B cell (primary cell): Measurements from ENCODE around the gene ZFP1. TPM values are rescaled to one million over a fixed set of nuclear protein-coding genes. Genes with fewer than 3 reads are reported as not detected.

Experiments
- ATAC-seq: fragments of 200-7000 bp; cut with Tn5 transposase; one replicate; pipeline ENCODE4 v1.10.0; 2021; ENCODE audit warnings: low read depth, mild to moderate bottlenecking, moderate number of reproducible peaks, moderate library complexity
- CTCF ChIA-PET: fragments of 350-600 bp; sonication (Branson Sonifier 250); formaldehyde crosslinking; loops from one replicate; lab custom pipeline; 2021; ENCODE audit warnings: antibody characterized with exemption, inconsistent platforms; lab: Charles Lee
- POLR2A ChIA-PET: fragments of 350-600 bp; sonication (Branson Sonifier 250); formaldehyde crosslinking; loops from one replicate; lab custom pipeline; 2021; ENCODE audit warnings: antibody characterized with exemption; lab: Charles Lee
- DNase-seq: peaks from one replicate; pipeline ENCODE4 v3.0.0; 2013
- H2AFZ ChIP-seq: 2 replicates; pipeline ENCODE4 v1.6.1; 2012; ENCODE audit warnings: mild to moderate bottlenecking, low read depth, low read length; ENCODE audit not compliant: insufficient read depth, poor library complexity, severe bottlenecking
- H3K27ac ChIP-seq, 2 donors: 1 replicate in 1 of 2; 2 replicates in 1 of 2; pipeline ENCODE4 v1.5.1; 2012 to 2013; ENCODE audit warnings: low read length in 2 of 2, mild to moderate bottlenecking in 2 of 2, moderate library complexity in 1 of 2
- H3K27me3 ChIP-seq, 4 experiments: fragments of 200-600 bp in 1 of 4; sonication (generic) in 1 of 4; replicated peaks in 1 of 4; 1 replicate in 2 of 4; 2 replicates in 2 of 4; pipeline versions ENCODE4 v1.6.1 to v1.7.0; 2013 to 2016; ENCODE audit warnings: low read length in 3 of 4, mild to moderate bottlenecking in 2 of 4, mixed read lengths in 1 of 4, moderate library complexity in 1 of 4; ENCODE audit not compliant: insufficient read depth in 4 of 4, control insufficient read depth in 3 of 4; ENCODE audit errors: control extremely low read depth in 1 of 4
- H3K36me3 ChIP-seq, 2 experiments: replicated peaks in 1 of 2; 1 replicate in 1 of 2; 2 replicates in 1 of 2; pipeline versions ENCODE4 v1.6.1 to v1.7.1; 2013; ENCODE audit warnings: low read length in 1 of 2; ENCODE audit not compliant: insufficient read depth in 2 of 2, control insufficient read depth in 1 of 2; ENCODE audit errors: control extremely low read depth in 1 of 2, extremely low read depth in 1 of 2
- H3K4me1 ChIP-seq, 2 donors: fragments of 200-600 bp in 1 of 2; sonication (generic) in 1 of 2; 1 replicate in 1 of 2; 2 replicates in 1 of 2; pipeline versions ENCODE4 v1.5.1 to v1.6.1; 2013 to 2017; ENCODE audit warnings: low read length in 2 of 2; ENCODE audit not compliant: control insufficient read depth in 2 of 2, insufficient read depth in 2 of 2
- H3K4me2 ChIP-seq: replicated peaks from 2 replicates; pipeline ENCODE3; 2012; ENCODE audit warnings: mild to moderate bottlenecking, low read depth, low read length; ENCODE audit not compliant: poor library complexity, severe bottlenecking
- H3K4me3 ChIP-seq, 5 experiments: fragments of 200-600 bp in 1 of 5; sonication (generic) in 1 of 5; 1 replicate in 3 of 5; 2 replicates in 2 of 5; pipeline versions ENCODE4 v1.5.1 to v1.7.0; 2011 to 2016; ENCODE audit warnings: low read length in 4 of 5, mild to moderate bottlenecking in 4 of 5, low read depth in 2 of 5, control low read depth in 1 of 5, moderate library complexity in 1 of 5; ENCODE audit not compliant: insufficient read depth in 1 of 5; ENCODE audit errors: control extremely low read depth in 1 of 5, extremely low read depth in 1 of 5
- H3K79me2 ChIP-seq: fragments of 200-600 bp; sonication (generic); one replicate; pipeline ENCODE4 v1.6.0; 2016; ENCODE audit warnings: low read length; ENCODE audit not compliant: control insufficient read depth, insufficient read depth
- H3K9ac ChIP-seq: fragments of 200-600 bp; sonication (generic); 2 replicates; pipeline ENCODE4 v1.6.1; 2017; ENCODE audit warnings: mild to moderate bottlenecking, low read length, moderate library complexity
- H3K9me3 ChIP-seq, 3 donors: one replicate each; pipeline versions ENCODE4 v1.6.1 to v1.7.1; 2013; ENCODE audit warnings: low read length in 2 of 3; ENCODE audit not compliant: control insufficient read depth in 2 of 3, insufficient read depth in 1 of 3; ENCODE audit errors: control extremely low read depth in 1 of 3
- H4K20me1 ChIP-seq: 2 replicates; pipeline ENCODE4 v1.6.0; 2012; ENCODE audit warnings: mild to moderate bottlenecking, low read length; ENCODE audit not compliant: insufficient read depth, control insufficient read depth, poor library complexity, severe bottlenecking
- H3K27ac Mint-ChIP-seq: one replicate; pipeline ENCODE4 v1.8.0; 2021; ENCODE audit warnings: mixed read lengths
- H3K27me3 Mint-ChIP-seq: one replicate; pipeline ENCODE4 v1.8.0; 2021; ENCODE audit warnings: mixed read lengths
- H3K4me1 Mint-ChIP-seq: one replicate; pipeline ENCODE4 v1.8.0; 2021; ENCODE audit warnings: mixed read lengths
- H3K4me3 Mint-ChIP-seq: one replicate; pipeline ENCODE4 v1.8.0; 2021; ENCODE audit warnings: mixed read lengths
- H3K9me3 Mint-ChIP-seq: one replicate; pipeline ENCODE4 v1.8.0; 2022; ENCODE audit warnings: mixed read lengths; ENCODE audit not compliant: insufficient read depth
- EZH2 ChIP-seq: IDR thresholded peaks from 2 replicates; pipeline ENCODE4 v1.6.1; 2012; ENCODE audit warnings: borderline replicate concordance, low read depth, mild to moderate bottlenecking, moderate library complexity, low read length; ENCODE audit not compliant: insufficient read depth, poor library complexity, severe bottlenecking
- WGBS: methylation state at CpG from one replicate; pipeline ENCODE4 v1.1.5; 2013; ENCODE audit warnings: missing lambda C conversion rate; ENCODE audit not compliant: insufficient coverage; 5-methylcytosine and 5-hydroxymethylcytosine counted together
- intact Hi-C: fragments of 100-400 bp; cut with micrococcal nuclease; formaldehyde crosslinking; loops from one replicate; pipeline ENCODE4 v1.10.0; 2022
- polyA plus RNA-seq: library from polyadenylated mRNA; depleted of rRNA; stranded (reverse); fragments of >200 nt; gene quantifications from 2 replicates; pipeline ENCODE4 v1.2.3, GENCODE V29; 2012
- total RNA-seq, 2 donors: library from RNA; stranded (reverse); fragments of 120-200 nt in 1 of 2; gene quantifications; 1 replicate in 1 of 2; 2 replicates in 1 of 2; pipeline versions ENCODE4 v1.2.3 to v1.2.4, GENCODE V29; 2013 to 2022
- TF ChIP-seq, protein P1 (sequence below): fragments of 200-600 bp; IDR thresholded peaks from one replicate; pipeline ENCODE4 v1.8.0; 2022; ENCODE audit warnings: antibody characterized with exemption, mild to moderate bottlenecking

ZFP1 gene
- total and polyA plus RNA-seq, 2 donors (not counting 1 experiment from before 2014, with no cell fraction given): 3.4 to 13.4 TPM

DNA sequence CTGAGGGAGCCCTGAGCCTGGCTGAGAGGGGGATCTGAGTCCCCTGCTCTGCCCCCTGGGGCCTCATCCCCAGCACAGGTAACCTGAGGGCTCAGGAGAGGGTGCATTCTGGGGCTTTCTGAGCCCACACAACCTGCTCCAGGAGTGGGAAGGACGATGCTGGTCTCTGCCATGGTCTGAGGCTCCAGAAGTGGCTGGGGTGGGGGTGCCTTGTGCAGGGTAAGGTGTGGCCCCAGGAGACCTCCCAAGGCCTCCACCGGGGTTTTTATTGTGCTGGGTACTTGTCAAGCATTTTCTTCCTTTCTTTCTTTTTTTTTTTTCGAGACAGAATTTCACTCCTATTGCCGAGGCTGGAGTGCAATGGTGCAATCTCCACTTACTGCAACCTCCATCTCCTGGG is 70.8 kb downstream of the ZFP1 start:
- 83% methylated on average over 3 of the region's 4 CpGs for WGBS
- intact Hi-C loops: no loop called here
- Mint-ChIP-seq H3K27me3 (peaks cover 7% of the 10 kb centered on the region), H3K4me3 (no peak overlapping the region), H3K4me1 (peaks cover 13% of the 10 kb centered on the region), H3K9me3 (no peaks in the 10 kb centered on the region), H3K27ac (no peak overlapping the region)
- ChIA-PET CTCF (interaction anchor here (0.7 to 2.9 kb wide), 4 partner anchors 20 to 569 kb away, joined by 3 to 6 read pairs (median 3); no protein-coding TSS in a partner anchor), POLR2A (interaction anchor here (0.7 kb wide), 1 partner anchor 12 kb away, joined by 3 read pairs; no protein-coding TSS in a partner anchor)
- no peaks in the 10 kb centered on the region for H4K20me1 ChIP-seq
- peaks cover 0 to 8% (median 0%) of the 10 kb centered on the region in 4 experiments for H3K27me3 ChIP-seq
- no peak overlapping the region for H3K4me2 ChIP-seq
- H3K9me3 ChIP-seq: no peaks in the 10 kb centered on the region
- H3K4me3 ChIP-seq: no peak overlapping the region
- H3K79me2 ChIP-seq: no peaks in the 10 kb centered on the region
- H3K36me3 ChIP-seq: no peaks in the 10 kb centered on the region
- DNase-seq (no peak), ATAC-seq (no peak)
- H3K4me1 ChIP-seq: no peaks in the 10 kb centered on the region
- H2AFZ ChIP-seq: peak overlapping the region; percentile 57
- TF ChIP-seq, protein P1, sequence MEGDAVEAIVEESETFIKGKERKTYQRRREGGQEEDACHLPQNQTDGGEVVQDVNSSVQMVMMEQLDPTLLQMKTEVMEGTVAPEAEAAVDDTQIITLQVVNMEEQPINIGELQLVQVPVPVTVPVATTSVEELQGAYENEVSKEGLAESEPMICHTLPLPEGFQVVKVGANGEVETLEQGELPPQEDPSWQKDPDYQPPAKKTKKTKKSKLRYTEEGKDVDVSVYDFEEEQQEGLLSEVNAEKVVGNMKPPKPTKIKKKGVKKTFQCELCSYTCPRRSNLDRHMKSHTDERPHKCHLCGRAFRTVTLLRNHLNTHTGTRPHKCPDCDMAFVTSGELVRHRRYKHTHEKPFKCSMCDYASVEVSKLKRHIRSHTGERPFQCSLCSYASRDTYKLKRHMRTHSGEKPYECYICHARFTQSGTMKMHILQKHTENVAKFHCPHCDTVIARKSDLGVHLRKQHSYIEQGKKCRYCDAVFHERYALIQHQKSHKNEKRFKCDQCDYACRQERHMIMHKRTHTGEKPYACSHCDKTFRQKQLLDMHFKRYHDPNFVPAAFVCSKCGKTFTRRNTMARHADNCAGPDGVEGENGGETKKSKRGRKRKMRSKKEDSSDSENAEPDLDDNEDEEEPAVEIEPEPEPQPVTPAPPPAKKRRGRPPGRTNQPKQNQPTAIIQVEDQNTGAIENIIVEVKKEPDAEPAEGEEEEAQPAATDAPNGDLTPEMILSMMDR: no peak
- no peak for TF ChIP-seq EZH2
- H3K27ac ChIP-seq: no peak overlapping the region
- H3K9ac ChIP-seq: no peak overlapping the region

DNA sequence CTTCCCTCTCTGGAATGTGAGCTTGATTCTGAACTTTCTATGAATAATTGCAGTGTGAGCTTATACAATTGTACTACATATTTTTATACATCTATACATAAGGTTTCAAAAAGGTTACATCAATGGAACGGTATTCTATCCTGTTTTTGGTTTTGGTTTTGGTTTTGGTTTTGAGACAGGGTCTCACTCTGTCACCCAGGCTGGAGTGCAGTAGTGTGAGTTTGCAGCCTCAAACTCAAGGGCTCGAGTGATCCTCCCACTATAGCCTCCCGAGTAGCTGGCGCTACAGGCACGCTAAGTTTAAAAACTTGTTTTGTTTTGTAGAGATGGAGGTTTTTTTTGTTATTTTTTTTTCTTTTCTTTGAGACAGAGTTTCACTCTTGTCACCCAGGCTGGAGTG is 71.5 kb downstream of the ZFP1 start:
- TF ChIP-seq EZH2: no peak
- peaks cover 0 to 8% (median 0%) of the 10 kb centered on the region in 4 experiments for H3K27me3 ChIP-seq
- intact Hi-C loops: no loop called here
- peak overlapping the region; percentile 57 for H2AFZ ChIP-seq
- Mint-ChIP-seq H3K9me3 (no peaks in the 10 kb centered on the region), H3K27me3 (peaks cover 12% of the 10 kb centered on the region), H3K27ac (no peak overlapping the region), H3K4me3 (peak overlapping the region; percentile 55), H3K4me1 (peaks cover 13% of the 10 kb centered on the region)
- no peaks in the 10 kb centered on the region for H4K20me1 ChIP-seq
- H3K4me2 ChIP-seq: peak overlapping the region; percentile 55
- H3K9me3 ChIP-seq: no peaks in the 10 kb centered on the region
- H3K4me1 ChIP-seq: no peaks in the 10 kb centered on the region
- H3K36me3 ChIP-seq: no peaks in the 10 kb centered on the region
- no CpG with 5 or more reads among the region's 5 CpGs for WGBS
- ChIA-PET CTCF (interaction anchor here (0.7 to 2.9 kb wide), 3 partner anchors 21 to 166 kb away, joined by 3 to 6 read pairs (median 3); no protein-coding TSS in a partner anchor), POLR2A (no interaction called here)
- H3K79me2 ChIP-seq: no peaks in the 10 kb centered on the region
- DNase-seq (no peak), ATAC-seq (peak; percentile 57)
- peak overlapping the region in 1 of 5 experiments; percentile 19 for H3K4me3 ChIP-seq
- no peak overlapping the region for H3K27ac ChIP-seq
- H3K9ac ChIP-seq: peak overlapping the region; percentile 42

Other genes with a start within 250 kb of the ZFP1 start
- gene WDR59, start 163.4 kb upstream of the ZFP1 start, total RNA-seq: 127 and 136 TPM in 2 replicates
- gene WDR59, start 163.4 kb upstream of the ZFP1 start, polyA plus RNA-seq: 52.6 and 75.8 TPM in 2 replicates
- 0.75 and 0.76 TPM in 2 replicates for gene ZNRF1, start 149.5 kb upstream of the ZFP1 start, total RNA-seq
- 0.25 and 0.27 TPM in 2 replicates for gene ZNRF1, start 149.5 kb upstream of the ZFP1 start, polyA plus RNA-seq
- not detected in 2 replicates for gene LDHD, start 31.7 kb upstream of the ZFP1 start, total RNA-seq
- 0.19 TPM in 1 of 2 replicates, not detected in the other for gene LDHD, start 31.7 kb upstream of the ZFP1 start, polyA plus RNA-seq
- not detected in 2 replicates for gene CTRB2, start 58.6 kb downstream of the ZFP1 start, total RNA-seq
- gene CTRB2, start 58.6 kb downstream of the ZFP1 start, polyA plus RNA-seq: not detected in 2 replicates
- not detected in 2 replicates for gene CTRB1, start 70.5 kb downstream of the ZFP1 start, total RNA-seq
- not detected in 2 replicates for gene CTRB1, start 70.5 kb downstream of the ZFP1 start, polyA plus RNA-seq
- not detected in 2 replicates for gene BCAR1, start 103.1 kb downstream of the ZFP1 start, total RNA-seq
- not detected in 2 replicates for gene BCAR1, start 103.1 kb downstream of the ZFP1 start, polyA plus RNA-seq